NCI-H510A treated with DMSO at 0.1 percent for 48 hours (cell line): Measurements from ENCODE around the gene RIMBP2.

ENCODE experiments used
- DNase-seq: peaks from one replicate; lab custom pipeline; 2025; lab: John Stamatoyannopoulos, UW

RIMBP2 gene

GRCh38 chr12:130633771-130634170, 82.3 kb downstream of the RIMBP2 start:
- DNase-seq = peak; percentile 98

- peak; percentile 96 for DNase-seq
Observed at GRCh38 chr12:130632642-130633041, 83.5 kb downstream of the RIMBP2 start.

- no peak for DNase-seq
Observed at GRCh38 chr12:130628304-130628703, 87.8 kb downstream of the RIMBP2 start.

- DNase-seq = no peak
Observed at GRCh38 chr12:130627175-130627574, 88.9 kb downstream of the RIMBP2 start.

GRCh38 chr12:130626601-130627000, 89.5 kb downstream of the RIMBP2 start:
- no peak for DNase-seq

- DNase-seq = no peak
Observed at GRCh38 chr12:130625201-130625600, 90.9 kb downstream of the RIMBP2 start.

- DNase-seq = no peak
Observed at GRCh38 chr12:130622803-130623202, 93.3 kb downstream of the RIMBP2 start.

- DNase-seq = no peak
Observed at GRCh38 chr12:130621696-130622298, 94.3 kb downstream of the RIMBP2 start.

GRCh38 chr12:130620756-130621155, 95.3 kb downstream of the RIMBP2 start:
- DNase-seq = no peak

- DNase-seq = no peak
Observed at GRCh38 chr12:130620281-130620680, 95.8 kb downstream of the RIMBP2 start.

- no peak for DNase-seq
Observed at GRCh38 chr12:130619385-130620001, 96.6 kb downstream of the RIMBP2 start.

GRCh38 chr12:130617219-130617618, 98.9 kb downstream of the RIMBP2 start:
- DNase-seq = no peak

- DNase-seq = no peak
Observed at GRCh38 chr12:130615861-130616345, 100.2 kb downstream of the RIMBP2 start.

GRCh38 chr12:130614530-130614905, 101.6 kb downstream of the RIMBP2 start:
- DNase-seq = no peak

- DNase-seq = no peak
Observed at GRCh38 chr12:130613831-130614529, 102.1 kb downstream of the RIMBP2 start.

- DNase-seq = no peak
Observed at GRCh38 chr12:130613131-130613530, 103.0 kb downstream of the RIMBP2 start.

- DNase-seq = no peak
Observed at GRCh38 chr12:130611026-130611905, 104.8 kb downstream of the RIMBP2 start.

- no peak for DNase-seq
Observed at GRCh38 chr12:130609966-130610365, 106.1 kb downstream of the RIMBP2 start.

GRCh38 chr12:130608831-130609230, 107.3 kb downstream of the RIMBP2 start:
- no peak for DNase-seq

GRCh38 chr12:130608132-130608531, 108.0 kb downstream of the RIMBP2 start:
- DNase-seq = no peak

- DNase-seq = no peak
Observed at GRCh38 chr12:130606231-130606630, 109.9 kb downstream of the RIMBP2 start.

- no peak for DNase-seq
Observed at GRCh38 chr12:130603396-130603965, 112.6 kb downstream of the RIMBP2 start.
